ENCODE measurements around the gene UFSP1. TPM values are rescaled to one million over a fixed set of nuclear protein-coding genes. Genes with fewer than 3 reads are reported as not detected.
"Not testable (repeated sequence)": the region's sequence is repeated elsewhere in the genome, so short reads cannot be mapped to it uniquely, and the experiment has no call there.

The UFSP1 gene
- total RNA-seq (2014; rRNA removed; shearing (Covaris generic); ENCODE audit: low replicate concordance), result 7.4 and 11.8 TPM in 2 replicates

DNA sequence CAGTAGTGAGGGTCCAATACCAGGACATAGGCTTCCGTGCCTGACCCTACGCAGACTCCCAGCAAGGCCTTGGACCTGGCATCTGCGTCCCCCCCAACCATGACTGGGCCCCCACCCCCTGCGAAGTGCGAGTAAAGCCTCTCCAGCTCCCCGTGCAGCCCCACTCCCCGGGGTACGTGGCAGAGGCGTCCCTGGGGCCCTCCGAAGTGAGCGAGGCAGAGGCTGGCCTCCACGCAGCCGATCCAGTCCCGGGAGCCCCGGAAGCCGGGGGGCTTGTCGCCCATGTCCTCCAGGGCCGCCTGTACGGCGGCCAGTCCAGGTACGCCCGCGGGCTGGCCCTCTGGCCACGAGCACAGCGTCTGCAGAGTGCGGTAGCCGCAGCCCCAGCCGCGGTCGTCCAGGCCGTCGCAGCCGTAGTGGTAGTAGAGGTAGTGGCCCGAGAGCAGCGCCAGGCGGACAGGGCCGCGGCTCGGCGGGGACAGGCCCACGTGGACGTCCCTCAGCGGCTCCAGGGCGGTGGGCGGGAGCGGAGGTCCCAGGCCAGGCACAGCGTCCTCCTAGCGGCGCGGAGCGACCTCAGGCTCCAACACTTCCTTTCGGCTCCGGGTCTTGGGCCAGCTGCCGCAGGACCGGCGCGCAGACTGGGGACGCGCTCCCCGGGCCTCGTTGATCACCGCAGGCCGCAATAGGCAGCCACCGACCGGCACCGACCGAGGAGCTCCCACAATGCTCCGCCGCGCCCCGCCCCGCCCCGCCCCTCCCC lies at the start of gene UFSP1:
Gene UFSP1 (minus strand): TSS at position 728 of the 763 bp plus-strand sequence. CDS start 444 bp downstream, at position 284.
- in situ Hi-C loops (cut with HindIII; ENCODE audit: low pct_unique_long_range_greater_than_20kb, low sequenced_read_pairs), result no loop called here
- DNase-seq (ENCODE audit: low read depth), result peak; percentile 74

DNA sequence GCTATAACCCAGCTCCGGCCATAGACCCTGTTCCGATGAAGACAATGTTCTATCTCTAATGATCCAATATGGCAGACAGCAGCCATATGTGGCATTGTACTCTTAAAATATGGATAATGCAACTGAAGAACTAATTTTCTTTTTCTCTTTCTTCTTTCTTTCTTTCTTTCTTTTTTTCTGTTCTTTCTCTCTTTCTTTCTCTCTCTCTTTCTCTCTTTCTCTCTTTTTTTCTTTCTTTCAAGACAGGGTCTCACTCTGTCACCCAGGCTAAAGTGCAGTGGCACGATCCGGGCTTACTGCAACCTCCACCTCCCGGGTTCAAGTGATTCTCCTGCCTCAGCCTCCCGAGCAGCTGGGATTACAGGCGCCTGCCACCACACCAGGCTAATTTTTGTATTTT lies 46.7 kb upstream of the UFSP1 start:
- in situ Hi-C loops (cut with HindIII; ENCODE audit: low pct_unique_long_range_greater_than_20kb, low sequenced_read_pairs); DNase-seq (ENCODE audit: low read depth): not testable (repeated sequence)

DNA sequence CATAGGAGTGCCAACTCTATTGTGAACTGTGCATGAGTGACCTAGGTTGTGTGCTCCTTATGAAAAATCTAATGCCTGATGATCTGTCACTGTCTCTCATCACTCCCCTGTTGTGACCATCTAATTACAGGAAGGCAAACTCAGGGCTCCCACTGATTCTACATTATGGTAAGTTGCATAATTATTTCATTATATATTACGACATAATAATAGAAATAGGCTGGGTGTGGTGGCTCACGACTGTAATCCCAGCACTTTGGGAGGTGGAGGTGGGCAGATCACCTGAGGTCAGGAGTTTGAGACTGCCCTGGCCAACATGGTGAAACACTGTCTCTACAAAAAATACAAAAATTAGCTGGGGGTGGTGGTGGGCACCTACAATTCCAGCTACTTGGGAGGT lies 45.9 kb upstream of the UFSP1 start:
- DNase-seq (ENCODE audit: low read depth); in situ Hi-C loops (cut with HindIII; ENCODE audit: low pct_unique_long_range_greater_than_20kb, low sequenced_read_pairs): not testable (repeated sequence)

GRCh38 chr7:100933734-100934133 lies 44.2 kb upstream of the UFSP1 start:
- in situ Hi-C loops (cut with HindIII; ENCODE audit: low pct_unique_long_range_greater_than_20kb, low sequenced_read_pairs), result no loop called here
- DNase-seq (ENCODE audit: low read depth), result peak; percentile 33

DNA sequence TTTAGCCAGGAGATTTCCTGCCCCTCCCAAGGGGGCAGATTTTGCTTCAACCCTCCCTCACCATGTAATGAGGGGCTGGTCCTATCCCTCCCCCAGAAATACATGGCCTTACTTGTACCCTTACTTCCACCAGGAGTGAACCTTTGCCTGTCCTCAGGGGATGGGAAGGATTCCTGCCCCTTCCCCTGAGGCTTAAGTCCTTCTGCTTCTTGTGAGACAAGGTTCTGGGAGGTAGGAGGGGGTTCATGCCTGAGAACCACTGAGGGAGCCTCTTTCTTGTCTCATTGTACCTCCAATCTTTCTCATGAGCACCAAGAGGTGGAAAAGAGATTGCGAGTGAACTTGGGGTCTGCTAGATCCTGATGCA lies 40.3 kb upstream of the UFSP1 start:
- no peak for DNase-seq (ENCODE audit: low read depth)
- in situ Hi-C loops (cut with HindIII; ENCODE audit: low pct_unique_long_range_greater_than_20kb, low sequenced_read_pairs), result no loop called here

GRCh38 chr7:100923616-100924015 lies 34.1 kb upstream of the UFSP1 start:
- in situ Hi-C loops (cut with HindIII; ENCODE audit: low pct_unique_long_range_greater_than_20kb, low sequenced_read_pairs); DNase-seq (ENCODE audit: low read depth): not testable (repeated sequence)

DNA sequence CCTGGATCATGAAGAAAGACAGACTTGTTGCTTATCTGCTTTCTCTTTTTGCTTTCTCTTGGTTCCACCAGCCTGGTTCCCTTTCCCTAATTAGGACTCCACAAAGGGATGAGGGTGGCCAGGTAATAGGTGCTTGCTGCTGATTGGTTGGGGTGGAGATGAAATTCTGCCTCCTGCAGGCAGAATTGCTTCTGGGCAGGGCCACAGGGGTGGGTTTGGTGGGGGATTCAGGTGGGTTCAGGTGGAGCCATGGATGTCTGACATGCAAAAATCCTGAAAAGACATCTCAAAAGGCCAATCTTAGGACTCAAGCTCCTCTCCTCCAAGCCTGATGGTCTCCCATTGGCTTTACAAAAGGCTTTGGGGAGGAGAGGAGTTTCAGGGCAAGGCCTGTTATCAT lies 31.5 kb upstream of the UFSP1 start:
- no peak for DNase-seq (ENCODE audit: low read depth)
- in situ Hi-C loops (cut with HindIII; ENCODE audit: low pct_unique_long_range_greater_than_20kb, low sequenced_read_pairs), result no loop called here

GRCh38 chr7:100919779-100920437 lies 30.4 kb upstream of the UFSP1 start:
- not testable (repeated sequence) for DNase-seq (ENCODE audit: low read depth)

DNA sequence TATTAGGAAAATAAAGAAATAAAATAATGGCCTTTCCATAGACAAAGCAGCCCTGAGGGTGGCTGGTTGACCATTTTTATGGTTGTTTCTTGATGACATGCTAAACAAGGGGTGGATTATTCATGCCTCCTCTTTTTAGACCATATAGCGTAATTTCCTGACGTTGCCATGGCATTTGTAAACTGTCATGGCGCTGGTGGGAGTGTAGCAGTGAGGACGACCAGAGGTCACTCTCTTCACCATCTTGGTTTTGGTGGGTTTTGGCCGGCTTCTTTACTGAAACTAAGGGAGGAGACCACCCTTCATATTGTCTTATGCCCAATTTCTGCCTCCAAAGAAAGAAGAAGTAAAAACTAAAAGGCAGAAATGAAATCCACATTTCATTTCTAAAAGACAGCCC lies 29.8 kb upstream of the UFSP1 start:
- DNase-seq (ENCODE audit: low read depth); in situ Hi-C loops (cut with HindIII; ENCODE audit: low pct_unique_long_range_greater_than_20kb, low sequenced_read_pairs): not testable (repeated sequence)

More at GRCh38 chr7:100919779-100920437, 30.4 kb upstream of the UFSP1 start:
- in situ Hi-C loops (cut with HindIII; ENCODE audit: low pct_unique_long_range_greater_than_20kb, low sequenced_read_pairs), result not testable (repeated sequence)

DNA sequence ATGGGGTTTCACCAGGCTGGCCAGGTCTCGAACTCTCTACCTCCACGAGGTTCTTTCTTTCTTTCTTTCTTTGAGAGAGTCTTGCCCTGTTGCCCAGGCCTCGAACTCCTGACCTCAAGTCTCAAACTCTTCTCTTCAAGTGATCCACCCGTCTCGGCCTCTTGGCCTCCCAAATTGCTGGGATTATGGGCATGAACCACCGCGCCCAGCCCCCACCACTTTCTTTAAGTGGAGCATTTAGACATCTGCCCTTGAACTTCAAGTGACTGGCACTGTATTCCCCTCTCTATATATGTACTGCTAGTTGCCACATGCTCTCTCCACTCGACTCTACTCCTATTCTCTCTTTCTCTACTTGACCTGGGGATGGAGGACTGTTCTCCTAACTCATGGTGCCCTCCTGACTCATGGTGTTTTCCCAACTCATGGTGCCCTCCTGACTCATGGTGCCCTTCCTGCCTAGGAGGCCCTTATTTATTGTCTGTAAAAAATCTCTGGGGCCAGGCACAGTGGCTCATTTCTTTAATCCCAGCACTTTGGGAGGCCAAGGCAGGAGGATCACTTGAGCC lies 25.4 kb upstream of the UFSP1 start:
- in situ Hi-C loops (cut with HindIII; ENCODE audit: low pct_unique_long_range_greater_than_20kb, low sequenced_read_pairs), result no loop called here
- DNase-seq (ENCODE audit: low read depth), result peak; percentile 43

DNA sequence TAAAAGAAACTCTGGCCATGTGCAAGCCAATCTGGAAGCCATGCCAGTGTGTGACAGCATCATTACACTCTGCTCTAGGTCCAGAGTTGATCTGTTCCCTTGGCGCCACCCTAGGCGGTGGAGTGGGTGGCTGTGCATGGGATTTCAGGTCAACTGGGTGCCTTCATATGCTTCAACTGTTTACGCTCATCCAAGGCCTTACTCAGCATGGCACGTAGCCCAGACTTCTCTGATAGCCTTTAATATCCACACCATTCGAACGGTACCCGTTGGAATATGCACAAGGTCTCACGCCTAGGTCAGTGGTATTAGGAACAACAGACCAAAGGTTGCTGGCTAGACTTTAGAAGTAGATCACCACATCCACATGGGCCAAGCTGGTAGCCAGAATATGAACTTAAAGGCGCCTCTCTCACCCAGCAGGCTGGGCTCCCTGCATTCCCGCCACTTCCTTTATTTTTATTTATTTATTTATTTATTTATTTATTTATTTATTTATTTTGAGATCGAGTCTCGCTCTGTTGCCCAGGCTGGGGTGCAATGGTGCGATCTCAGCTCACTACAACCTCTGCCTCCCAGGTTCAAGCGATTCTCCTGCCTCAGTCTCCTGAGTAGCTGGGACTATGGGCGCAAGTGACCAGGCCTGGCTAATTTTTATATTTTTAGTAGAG lies 24.8 kb upstream of the UFSP1 start:
- DNase-seq (ENCODE audit: low read depth), result no peak
- in situ Hi-C loops (cut with HindIII; ENCODE audit: low pct_unique_long_range_greater_than_20kb, low sequenced_read_pairs), result no loop called here

DNA sequence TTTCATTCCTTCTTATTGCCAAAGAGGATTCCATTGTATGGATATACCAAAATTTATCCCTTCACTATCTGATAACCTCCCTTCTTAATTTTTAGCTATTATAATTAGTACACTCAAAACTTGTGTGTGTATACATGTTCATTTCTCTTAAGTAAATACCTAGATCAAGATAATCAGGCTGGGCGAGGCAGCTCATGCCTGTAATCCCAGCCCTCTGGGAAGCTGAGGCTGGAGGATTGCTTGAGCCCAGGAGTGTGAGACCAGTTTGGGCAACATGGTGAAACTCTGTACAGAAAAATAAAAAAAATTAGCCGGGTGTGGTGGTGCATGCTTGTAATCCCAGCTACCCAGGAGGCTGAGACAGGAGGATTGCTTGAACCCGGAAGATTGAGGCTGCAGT lies 22.0 kb upstream of the UFSP1 start:
- DNase-seq (ENCODE audit: low read depth), result no peak
- in situ Hi-C loops (cut with HindIII; ENCODE audit: low pct_unique_long_range_greater_than_20kb, low sequenced_read_pairs), result no loop called here

DNA sequence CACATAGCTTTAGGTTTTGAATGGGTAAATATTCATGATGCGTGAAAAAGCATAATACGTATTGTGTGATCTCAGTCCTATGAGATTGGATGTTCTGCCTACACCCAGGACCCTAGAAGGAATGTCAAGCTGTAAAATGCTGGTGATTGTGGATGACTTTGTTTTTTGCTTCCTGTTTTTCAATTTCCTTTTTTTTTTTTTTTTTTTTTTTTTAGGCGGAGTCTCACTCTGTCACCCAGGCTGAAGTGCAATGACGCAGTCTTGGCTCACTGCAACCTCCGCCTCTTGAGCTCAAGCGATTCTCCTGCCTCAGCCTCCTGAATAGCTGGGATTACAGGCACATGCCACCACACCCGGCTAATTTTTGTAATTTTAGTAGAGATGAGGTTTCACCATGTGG lies 20.9 kb upstream of the UFSP1 start:
- in situ Hi-C loops (cut with HindIII; ENCODE audit: low pct_unique_long_range_greater_than_20kb, low sequenced_read_pairs); DNase-seq (ENCODE audit: low read depth): not testable (repeated sequence)

GRCh38 chr7:100908512-100908911 lies 19.0 kb upstream of the UFSP1 start:
- no peak for DNase-seq (ENCODE audit: low read depth)
- in situ Hi-C loops (cut with HindIII; ENCODE audit: low pct_unique_long_range_greater_than_20kb, low sequenced_read_pairs), result no loop called here

- in situ Hi-C loops (cut with HindIII; ENCODE audit: low pct_unique_long_range_greater_than_20kb, low sequenced_read_pairs), result no loop called here
- no peak for DNase-seq (ENCODE audit: low read depth)
These were observed 13.1 kb upstream of the UFSP1 start for GRCh38 chr7:100902638-100903037.

DNA sequence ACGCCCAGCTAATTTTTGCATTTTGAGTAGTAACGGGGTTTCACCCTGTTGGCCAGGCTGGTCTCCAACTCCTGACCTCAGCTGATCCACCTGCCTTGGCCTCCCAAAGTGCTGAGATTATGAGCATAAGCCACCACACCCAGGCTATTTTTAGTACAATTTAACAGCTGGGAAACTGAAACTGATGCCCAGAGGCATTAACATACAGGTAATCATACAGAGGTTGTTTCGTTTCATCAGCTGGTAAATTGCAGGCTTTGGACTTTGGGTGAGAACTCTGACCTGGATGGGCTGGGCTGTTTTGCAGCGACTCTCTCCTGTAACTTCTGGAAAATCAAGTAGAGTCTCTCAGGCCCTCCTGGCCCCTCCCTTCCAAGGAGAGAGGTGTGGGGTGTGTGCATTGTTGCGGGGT lies 12.4 kb upstream of the UFSP1 start:
- no peak for DNase-seq (ENCODE audit: low read depth)
- in situ Hi-C loops (cut with HindIII; ENCODE audit: low pct_unique_long_range_greater_than_20kb, low sequenced_read_pairs), result no loop called here

- in situ Hi-C loops (cut with HindIII; ENCODE audit: low pct_unique_long_range_greater_than_20kb, low sequenced_read_pairs), result no loop called here
- no peak for DNase-seq (ENCODE audit: low read depth)
These were observed 11.5 kb upstream of the UFSP1 start for GRCh38 chr7:100900978-100901377.

- in situ Hi-C loops (cut with HindIII; ENCODE audit: low pct_unique_long_range_greater_than_20kb, low sequenced_read_pairs), result no loop called here
- no peak for DNase-seq (ENCODE audit: low read depth)
These were observed 9.9 kb upstream of the UFSP1 start for GRCh38 chr7:100899432-100899831.
